ENCODE measurements around the gene ATP1A2. TPM values are rescaled to one million over a fixed set of nuclear protein-coding genes. Genes with fewer than 3 reads are reported as not detected.

The ATP1A2 gene
- total and polyA plus RNA-seq, 2 donors (not counting 3 experiments of a cell fraction or from before 2014, with no cell fraction given): not detected

DNA sequence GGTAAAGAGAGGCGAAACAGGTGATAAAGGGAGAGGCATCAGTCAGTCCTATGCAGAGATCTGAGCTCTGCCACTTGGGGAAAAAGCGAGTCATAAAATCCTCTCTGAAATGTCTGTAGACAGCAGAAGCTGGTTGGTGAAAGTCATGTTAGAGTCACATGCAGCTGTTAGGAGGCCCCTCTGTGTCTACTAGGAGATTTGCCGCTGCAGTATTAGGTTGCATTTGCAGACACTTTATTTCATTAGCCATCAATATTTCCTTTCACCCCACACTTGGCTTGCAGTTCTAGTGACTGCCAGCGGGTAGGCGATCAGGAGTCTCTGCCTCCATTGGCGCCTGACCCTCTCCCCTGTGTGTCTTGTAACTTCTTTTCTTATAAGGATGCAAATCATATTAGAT, 52.0 kb downstream of the ATP1A2 start:
- ChIA-PET POLR2A (no interaction called here), CTCF (interaction anchor here (1.2 to 1.7 kb wide), 3 partner anchors 26 to 89 kb away, joined by 3 to 7 read pairs (median 4); no protein-coding TSS in a partner anchor)
- Histone ChIP-seq H3K36me3 (ENCODE audit: control insufficient read depth in 2 of 2, extremely low read depth in 1 of 2, insufficient read depth in 2 of 2, low read length in 2 of 2) (no peaks in the 10 kb centered on the region), H3K9me3 (replicated peaks; ENCODE audit: control insufficient read depth, insufficient read depth, low read length) (no peaks in the 10 kb centered on the region), H3K9me1 (replicated peaks; ENCODE audit: control insufficient read depth, extremely low read depth, insufficient read depth, low read length) (no peaks in the 10 kb centered on the region), H3K4me2 (ENCODE audit: insufficient read depth, low read length) (no peak overlapping the region), H3K9ac (replicated peaks; ENCODE audit: extremely low read depth, insufficient read depth, low read length) (no peak overlapping the region), H3K4me3 (replicated peaks in 1 of 3; ENCODE audit: insufficient read depth in 1 of 3, low read depth in 1 of 3, low read length in 3 of 3) (no peak overlapping the region), H3K79me2 (ENCODE audit: control insufficient read depth, insufficient read depth, low read length) (no peaks in the 10 kb centered on the region), H3K27me3 (ENCODE audit: control insufficient read depth in 2 of 2, insufficient read depth in 2 of 2, low read length in 2 of 2) (peaks cover 7 to 9% of the 10 kb centered on the region in 2 experiments), H4K20me1 (replicated peaks; ENCODE audit: control insufficient read depth, extremely low read depth, insufficient read depth, low read length) (no peaks in the 10 kb centered on the region), H3K27ac (ENCODE audit: insufficient read depth, low read depth, low read length) (no peak overlapping the region), H2AFZ (ENCODE audit: low read depth, low read length) (no peak overlapping the region), H3K4me1 (ENCODE audit: control insufficient read depth, extremely low read depth, insufficient read depth, low read length) (no peaks in the 10 kb centered on the region)
- DNase-seq (ENCODE audit: low read depth, low spot score): no peak
- no TSS peak for BruUV-seq (replicated peaks)
- FAIRE-seq: no peak
- no peak for TF ChIP-seq POLR2A (IDR thresholded peaks at IDR 0.05; ENCODE audit: low read depth, low read length)
- TF ChIP-seq, protein P1, sequence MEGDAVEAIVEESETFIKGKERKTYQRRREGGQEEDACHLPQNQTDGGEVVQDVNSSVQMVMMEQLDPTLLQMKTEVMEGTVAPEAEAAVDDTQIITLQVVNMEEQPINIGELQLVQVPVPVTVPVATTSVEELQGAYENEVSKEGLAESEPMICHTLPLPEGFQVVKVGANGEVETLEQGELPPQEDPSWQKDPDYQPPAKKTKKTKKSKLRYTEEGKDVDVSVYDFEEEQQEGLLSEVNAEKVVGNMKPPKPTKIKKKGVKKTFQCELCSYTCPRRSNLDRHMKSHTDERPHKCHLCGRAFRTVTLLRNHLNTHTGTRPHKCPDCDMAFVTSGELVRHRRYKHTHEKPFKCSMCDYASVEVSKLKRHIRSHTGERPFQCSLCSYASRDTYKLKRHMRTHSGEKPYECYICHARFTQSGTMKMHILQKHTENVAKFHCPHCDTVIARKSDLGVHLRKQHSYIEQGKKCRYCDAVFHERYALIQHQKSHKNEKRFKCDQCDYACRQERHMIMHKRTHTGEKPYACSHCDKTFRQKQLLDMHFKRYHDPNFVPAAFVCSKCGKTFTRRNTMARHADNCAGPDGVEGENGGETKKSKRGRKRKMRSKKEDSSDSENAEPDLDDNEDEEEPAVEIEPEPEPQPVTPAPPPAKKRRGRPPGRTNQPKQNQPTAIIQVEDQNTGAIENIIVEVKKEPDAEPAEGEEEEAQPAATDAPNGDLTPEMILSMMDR (IDR thresholded peaks at IDR 0.05; ENCODE audit: extremely low read depth in 1 of 2, insufficient read depth in 1 of 2, low read depth in 1 of 2, low read length in 2 of 2): no peak
- no peak for TF ChIP-seq FOS (IDR thresholded peaks at IDR 0.05; ENCODE audit: borderline replicate concordance, insufficient read depth, low read length)
- no peak for TF ChIP-seq JUN (IDR thresholded peaks at IDR 0.05; ENCODE audit: borderline replicate concordance, insufficient read depth, insufficient read length, low read depth)
- intact Hi-C loops (cut with micrococcal nuclease) (no loop called here), dilution Hi-C loops (cut with MboI; ENCODE audit: extremely low pct_ligation_motif_present, low sequenced_read_pairs) (no loop called here)

DNA sequence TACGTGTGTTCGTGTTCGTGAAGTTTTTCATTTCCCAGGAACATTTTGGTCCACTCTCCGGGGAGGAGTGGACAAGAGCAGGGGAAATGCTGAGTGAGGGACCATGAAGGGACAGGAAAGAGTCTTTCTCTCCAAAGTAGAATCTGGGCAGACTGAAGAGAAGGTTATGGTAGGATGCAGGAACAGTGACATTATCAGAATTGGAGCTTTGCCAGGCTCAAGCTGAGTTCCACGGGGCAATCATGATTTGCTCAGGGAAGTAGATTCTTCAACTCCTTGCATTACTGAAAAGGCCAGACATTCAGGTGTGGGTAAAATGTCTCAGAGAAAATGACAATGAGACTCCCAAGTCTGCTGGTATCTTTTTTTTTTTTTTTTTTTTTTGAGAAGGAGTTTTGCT, 52.5 kb downstream of the ATP1A2 start:
- intact Hi-C loops (cut with micrococcal nuclease) (no loop called here), dilution Hi-C loops (cut with MboI; ENCODE audit: extremely low pct_ligation_motif_present, low sequenced_read_pairs) (no loop called here)
- Histone ChIP-seq H2AFZ (ENCODE audit: low read depth, low read length) (no peak overlapping the region), H3K4me2 (ENCODE audit: insufficient read depth, low read length) (no peak overlapping the region), H3K27me3 (ENCODE audit: control insufficient read depth in 2 of 2, insufficient read depth in 2 of 2, low read length in 2 of 2) (peaks cover 7 to 11% of the 10 kb centered on the region in 2 experiments), H4K20me1 (replicated peaks; ENCODE audit: control insufficient read depth, extremely low read depth, insufficient read depth, low read length) (no peaks in the 10 kb centered on the region), H3K4me1 (ENCODE audit: control insufficient read depth, extremely low read depth, insufficient read depth, low read length) (no peaks in the 10 kb centered on the region), H3K9me3 (replicated peaks; ENCODE audit: control insufficient read depth, insufficient read depth, low read length) (no peaks in the 10 kb centered on the region), H3K27ac (ENCODE audit: insufficient read depth, low read depth, low read length) (no peak overlapping the region), H3K79me2 (ENCODE audit: control insufficient read depth, insufficient read depth, low read length) (no peaks in the 10 kb centered on the region), H3K9me1 (replicated peaks; ENCODE audit: control insufficient read depth, extremely low read depth, insufficient read depth, low read length) (no peaks in the 10 kb centered on the region), H3K9ac (replicated peaks; ENCODE audit: extremely low read depth, insufficient read depth, low read length) (no peak overlapping the region), H3K4me3 (replicated peaks in 1 of 3; ENCODE audit: insufficient read depth in 1 of 3, low read depth in 1 of 3, low read length in 3 of 3) (no peak overlapping the region), H3K36me3 (ENCODE audit: control insufficient read depth in 2 of 2, extremely low read depth in 1 of 2, insufficient read depth in 2 of 2, low read length in 2 of 2) (no peaks in the 10 kb centered on the region)
- no TSS peak for BruUV-seq (replicated peaks)
- ChIA-PET CTCF (interaction anchor here (1.3 to 1.7 kb wide), 2 partner anchors 25 to 63 kb away, joined by 3 to 7 read pairs; no protein-coding TSS in a partner anchor), POLR2A (no interaction called here)
- no peak for TF ChIP-seq GATA2 (IDR thresholded peaks at IDR 0.05; ENCODE audit: insufficient read depth, insufficient read length, low read depth, low read length)
- TF ChIP-seq, protein P2, sequence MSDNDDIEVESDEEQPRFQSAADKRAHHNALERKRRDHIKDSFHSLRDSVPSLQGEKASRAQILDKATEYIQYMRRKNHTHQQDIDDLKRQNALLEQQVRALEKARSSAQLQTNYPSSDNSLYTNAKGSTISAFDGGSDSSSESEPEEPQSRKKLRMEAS (IDR thresholded peaks at IDR 0.05; ENCODE audit: insufficient read depth, insufficient read length): no peak
- TF ChIP-seq MYC (IDR thresholded peaks at IDR 0.05; ENCODE audit: low read depth, low read length): no peak
- no peak for TF ChIP-seq POLR2A (IDR thresholded peaks at IDR 0.05; ENCODE audit: low read depth, low read length)
- no peak for TF ChIP-seq EZH2 (IDR thresholded peaks at IDR 0.05; ENCODE audit: borderline replicate concordance, low read depth, low read length, severe bottlenecking)
- TF ChIP-seq, protein P1 (IDR thresholded peaks at IDR 0.05; ENCODE audit: extremely low read depth in 1 of 2, insufficient read depth in 1 of 2, low read depth in 1 of 2, low read length in 2 of 2): no peak
- no peak for TF ChIP-seq FOS (IDR thresholded peaks at IDR 0.05; ENCODE audit: borderline replicate concordance, insufficient read depth, low read length)
- TF ChIP-seq POLR2AphosphoS5 (IDR thresholded peaks at IDR 0.05; ENCODE audit: insufficient read depth, low read depth, low read length): no peak
- TF ChIP-seq JUN (IDR thresholded peaks at IDR 0.05; ENCODE audit: borderline replicate concordance, insufficient read depth, insufficient read length, low read depth): no peak
- no peak for DNase-seq (ENCODE audit: low read depth, low spot score)
- no peak for FAIRE-seq

All from endothelial cell of umbilical vein (primary cell).